Cardiac ventricle fibroblast (primary cell): ENCODE measurements around the gene MAGEC3. TPM values are rescaled to one million over a fixed set of nuclear protein-coding genes. Genes with fewer than 3 reads are reported as not detected.

ENCODE experiments used
- total RNA-seq: library from RNA; depleted of rRNA; stranded (reverse); fragments of >200 nt; gene quantifications from 2 replicates; pipeline ENCODE4 v1.2.3, GENCODE V29; 2015

Gene MAGEC3
- not detected in 2 replicates for total RNA-seq

GRCh38 chrX:141838016-141838415 is at the start of gene MAGEC3:
TSS of gene MAGEC3 (plus strand) at chrX:141838316. CDS start at chrX:141838316, 0 bp downstream.

GRCh38 chrX:141903400-141904155 is 65.5 kb downstream of the MAGEC3 start, which contains the start of gene MAGEC1:
TSS of gene MAGEC1 (plus strand) at chrX:141903894. CDS start at chrX:141905073, 1,179 bp downstream.

Other genes with a start within 250 kb of the MAGEC3 start
- gene SPANXA2, start 248.6 kb upstream of the MAGEC3 start, total RNA-seq, result not detected in 2 replicates
- not detected in 2 replicates for gene SPANXD, start 139.6 kb upstream of the MAGEC3 start, total RNA-seq
- gene MAGEC1, start 65.6 kb downstream of the MAGEC3 start, total RNA-seq, result not detected in 2 replicates